Measurements from ENCODE around the gene SORCS2.

Gene SORCS2

GRCh38 chr4:7755561-7755960 lies 563.2 kb downstream of the SORCS2 start:
- TF ChIP-seq CTCF (conservative IDR thresholded peaks at IDR 0.05; ENCODE audit: low read length) = no peak
- DNase-seq (ENCODE audit: low read depth) = no peak
- no peak overlapping the region for H3K4me3 ChIP-seq (ENCODE audit: low read length)

DNA sequence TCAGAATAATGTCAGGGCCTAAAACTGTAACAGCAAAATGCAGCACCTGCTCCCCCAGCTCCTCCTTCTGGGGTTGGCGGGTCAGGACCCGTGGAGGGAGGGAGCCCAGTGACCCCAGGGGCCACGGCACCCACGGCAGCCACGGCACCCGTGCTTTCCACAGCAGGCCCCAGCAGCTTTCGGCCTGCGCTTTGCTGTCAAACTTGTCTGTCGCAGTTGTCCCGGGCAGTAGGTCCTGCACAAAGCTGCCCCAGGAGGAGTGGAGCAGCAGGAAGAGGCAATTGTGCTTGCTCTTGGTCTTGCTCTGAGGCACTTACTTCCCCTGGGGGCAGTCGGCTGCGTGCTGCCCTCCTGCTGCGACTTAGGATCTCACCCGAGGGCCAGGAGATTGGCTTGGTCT lies 563.7 kb downstream of the SORCS2 start:
- no peak for DNase-seq (ENCODE audit: low read depth)
- no peak overlapping the region for H3K4me3 ChIP-seq (ENCODE audit: low read length)

GRCh38 chr4:7756561-7757355 lies 564.4 kb downstream of the SORCS2 start:
- TF ChIP-seq CTCF (conservative IDR thresholded peaks at IDR 0.05; ENCODE audit: low read length) = no peak
- no peak for DNase-seq (ENCODE audit: low read depth)
- H3K4me3 ChIP-seq (ENCODE audit: low read length) = no peak overlapping the region

More for the DNA sequence above, 563.7 kb downstream of the SORCS2 start:
- TF ChIP-seq CTCF (conservative IDR thresholded peaks at IDR 0.05; ENCODE audit: low read length) = no peak

DNA sequence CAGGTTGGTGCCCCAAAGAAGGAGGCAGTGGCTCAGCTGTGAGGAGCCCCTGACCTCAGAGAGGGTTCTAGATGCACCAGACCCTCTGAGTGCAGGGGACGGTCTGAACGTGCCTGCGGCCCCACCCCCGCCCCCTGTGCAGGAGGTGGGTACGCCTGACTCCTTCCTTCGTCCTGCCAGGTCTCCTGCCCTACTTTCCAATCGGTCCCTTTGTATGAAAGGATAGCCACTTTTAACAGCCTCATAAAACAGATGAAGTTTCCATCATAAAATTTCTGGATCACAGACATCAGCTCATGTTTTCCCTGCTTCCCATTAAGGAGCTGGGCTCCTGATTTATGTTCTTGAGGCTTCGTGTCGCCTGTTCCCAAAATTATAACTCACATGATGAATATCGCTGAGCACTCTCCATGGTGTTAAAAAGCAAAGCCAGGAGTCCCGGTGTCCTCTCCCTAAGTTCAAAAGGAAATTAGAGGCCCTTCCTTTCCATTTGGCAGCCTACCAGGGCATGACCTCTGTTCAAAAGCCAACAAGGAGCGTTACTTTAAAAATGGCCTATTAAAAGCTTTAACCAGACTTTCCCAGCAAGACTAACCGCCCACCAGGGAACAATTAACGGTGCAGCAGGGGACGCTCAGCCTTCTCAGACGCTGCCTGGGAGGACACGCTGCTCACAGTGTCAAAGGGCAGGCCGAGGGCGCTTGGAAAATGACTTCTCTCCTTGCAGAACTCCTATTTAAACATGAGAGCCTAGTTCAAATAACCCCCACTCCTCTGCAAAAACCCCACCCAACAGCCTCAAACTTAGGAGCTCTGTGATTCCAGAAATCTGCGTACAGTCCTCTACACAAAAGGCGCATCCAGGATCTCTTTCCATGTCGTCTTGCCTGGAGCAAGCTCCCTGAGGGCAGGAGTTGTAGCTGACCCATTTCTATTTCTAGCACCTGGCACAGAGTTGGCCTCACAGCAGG lies 565.4 kb downstream of the SORCS2 start:
- no peak for TF ChIP-seq CTCF (conservative IDR thresholded peaks at IDR 0.05; ENCODE audit: low read length)
- no peak overlapping the region for H3K4me3 ChIP-seq (ENCODE audit: low read length)

DNA sequence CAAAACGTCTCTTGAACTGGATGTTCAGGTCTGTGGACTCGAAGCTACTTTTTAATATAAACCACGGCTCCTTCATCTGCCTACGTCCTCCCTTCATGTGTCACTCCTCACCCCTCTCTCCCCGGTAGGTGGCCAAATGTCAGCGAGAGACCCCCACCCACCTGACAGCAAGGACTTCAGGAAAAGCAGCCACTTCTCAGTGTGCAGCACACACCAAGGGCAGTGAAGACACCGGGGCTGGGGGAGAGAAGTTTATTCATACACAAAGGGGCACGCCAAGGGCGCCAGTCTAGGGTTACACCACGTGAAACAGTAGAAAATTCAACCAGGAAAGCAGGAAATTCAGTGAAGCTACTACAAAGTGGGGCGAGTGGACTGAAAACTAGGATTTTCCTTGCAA lies 566.1 kb downstream of the SORCS2 start:
- DNase-seq (ENCODE audit: low read depth) = no peak
- no peak overlapping the region for H3K4me3 ChIP-seq (ENCODE audit: low read length)
- no peak for TF ChIP-seq CTCF (conservative IDR thresholded peaks at IDR 0.05; ENCODE audit: low read length)

More for the DNA sequence above, 565.4 kb downstream of the SORCS2 start:
- DNase-seq (ENCODE audit: low read depth) = no peak

DNA sequence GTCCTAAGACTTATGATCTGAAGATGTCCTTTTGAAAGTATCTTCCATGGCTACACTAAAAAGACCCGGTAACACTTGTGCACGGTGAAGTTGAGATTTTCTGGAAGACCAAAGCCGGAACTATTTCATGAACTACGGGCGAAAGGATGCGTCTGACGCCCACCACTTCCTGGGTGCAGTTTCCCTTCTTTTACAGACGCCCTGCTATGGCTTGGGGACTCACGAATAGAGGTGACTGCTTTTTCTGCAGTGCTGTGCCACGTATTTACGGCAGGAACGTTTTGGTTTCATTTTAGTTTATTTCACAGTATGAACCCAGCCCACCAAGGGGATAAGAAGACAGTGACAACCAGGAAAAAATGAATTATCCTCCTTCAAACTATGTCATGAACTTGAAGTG lies 566.9 kb downstream of the SORCS2 start:
- DNase-seq (ENCODE audit: low read depth) = no peak
- H3K4me3 ChIP-seq (ENCODE audit: low read length) = no peak overlapping the region
- no peak for TF ChIP-seq CTCF (conservative IDR thresholded peaks at IDR 0.05; ENCODE audit: low read length)

Data from AG10803 (cell line).